K562 (cell line): ENCODE data around the gene PTGER3. TPM values are rescaled to one million over a fixed set of nuclear protein-coding genes. Genes with fewer than 3 reads are reported as not detected.

Source experiments
- BHLHE40 ChIP-seq: IDR thresholded peaks from 2 replicates; pipeline ENCODE4 v1.6.1; 2011; ENCODE audit warnings: low read length, improper control_type of control experiment
- CREB1 ChIP-seq, 2 experiments: sonication (generic) in 1 of 2; formaldehyde crosslinking in 1 of 2; IDR thresholded peaks; 2 replicates each; pipeline versions ENCODE4 v1.6.1 to v1.8.0; 2012 to 2022; ENCODE audit warnings: inconsistent platforms in 1 of 2, mild to moderate bottlenecking in 1 of 2, missing genetic modification reagents in 1 of 2, moderate library complexity in 1 of 2
- E4F1 ChIP-seq: fragments of 250-450 bp; sonication (Bioruptor Pico); IDR thresholded peaks from 2 replicates; pipeline ENCODE4 v1.5.0; 2021; ENCODE audit warnings: mild to moderate bottlenecking, borderline replicate concordance
- ESRRB ChIP-seq: fragments of 250-450 bp; sonication (Bioruptor Pico); IDR thresholded peaks from 2 replicates; pipeline ENCODE4 v1.5.0; 2020; ENCODE audit warnings: mild to moderate bottlenecking, moderate library complexity, borderline replicate concordance
- FOXJ2 ChIP-seq: fragments of 200-800 bp; sonication (Bioruptor generic); IDR thresholded peaks from 2 replicates; pipeline ENCODE4 v1.6.1; 2016; ENCODE audit warnings: missing genetic modification characterization, missing compliant biosample characterization
- FOXK1 ChIP-seq: sonication (generic); formaldehyde crosslinking; IDR thresholded peaks from 2 replicates; pipeline ENCODE4 v1.8.0; 2022; ENCODE audit warnings: missing genetic modification reagents, mild to moderate bottlenecking, borderline replicate concordance
- GABPB1 ChIP-seq: sonication (generic); formaldehyde crosslinking; IDR thresholded peaks from 2 replicates; pipeline ENCODE4 v1.8.0; 2022; ENCODE audit warnings: mild to moderate bottlenecking, missing genetic modification reagents
- GABPB2 ChIP-seq: fragments of 250-450 bp; sonication (Bioruptor Pico); conservative IDR thresholded peaks from 2 replicates; pipeline ENCODE4 v1.5.1; 2021; ENCODE audit warnings: mild to moderate bottlenecking
- HMG20B ChIP-seq: fragments of 250-450 bp; sonication (Bioruptor Pico); IDR thresholded peaks from 2 replicates; pipeline ENCODE4 v1.5.0; 2021; ENCODE audit warnings: mild to moderate bottlenecking
- HNRNPLL ChIP-seq: fragments of 200-400 bp; formaldehyde crosslinking; IDR thresholded peaks from 2 replicates; pipeline ENCODE4 v1.6.1; 2017; ENCODE audit warnings: low read length, low read depth, mild to moderate bottlenecking; ENCODE audit not compliant: poor library complexity, severe bottlenecking
- HOMEZ ChIP-seq: fragments of 250-450 bp; sonication (Bioruptor Pico); IDR thresholded peaks from 2 replicates; pipeline ENCODE4 v1.4.0; 2020; ENCODE audit warnings: mild to moderate bottlenecking, moderate library complexity
- IRF1 ChIP-seq: sonication (generic); formaldehyde crosslinking; IDR thresholded peaks from 2 replicates; pipeline ENCODE4 v1.8.0; 2022; ENCODE audit warnings: missing genetic modification reagents, mild to moderate bottlenecking, borderline replicate concordance
- MEF2D ChIP-seq: conservative IDR thresholded peaks from 2 replicates; pipeline ENCODE4 v1.6.1; 2016; ENCODE audit warnings: low read depth, missing genetic modification characterization, missing compliant biosample characterization
- MTA2 ChIP-seq: fragments of 450-650 bp; IDR thresholded peaks from 2 replicates; pipeline ENCODE4 v1.6.1; 2016; ENCODE audit warnings: low read depth
- NCOA6 ChIP-seq: fragments of 450-650 bp; IDR thresholded peaks from 2 replicates; pipeline ENCODE4 v1.6.1; 2017; ENCODE audit warnings: mild to moderate bottlenecking
- NKRF ChIP-seq: fragments of 450-650 bp; IDR thresholded peaks from 2 replicates; pipeline ENCODE4 v1.6.1; 2016; ENCODE audit warnings: borderline replicate concordance
- RNF2 ChIP-seq: sonication (generic); IDR thresholded peaks from 2 replicates; pipeline ENCODE4 v1.6.1; 2016
- TAF15 ChIP-seq: fragments of 200-400 bp; formaldehyde crosslinking; IDR thresholded peaks from 2 replicates; pipeline ENCODE4 v1.6.1; 2017; ENCODE audit warnings: mild to moderate bottlenecking, low read depth, low read length, moderate library complexity
- TAF9B ChIP-seq: fragments of 450-650 bp; IDR thresholded peaks from 2 replicates; pipeline ENCODE4 v1.6.1; 2018; ENCODE audit warnings: mild to moderate bottlenecking; ENCODE audit not compliant: partially characterized antibody
- TCF3 ChIP-seq: sonication (generic); formaldehyde crosslinking; IDR thresholded peaks from 2 replicates; pipeline ENCODE4 v1.4.0; 2020; ENCODE audit warnings: mild to moderate bottlenecking, missing genetic modification reagents
- U2AF2 ChIP-seq: fragments of 200-400 bp; formaldehyde crosslinking; optimal IDR thresholded peaks from 2 replicates; pipeline ENCODE3; 2017; ENCODE audit warnings: low read depth, mild to moderate bottlenecking, low read length
- ZBTB1 ChIP-seq: sonication (generic); formaldehyde crosslinking; IDR thresholded peaks from 2 replicates; pipeline ENCODE4 v1.8.1; 2023; ENCODE audit warnings: missing genetic modification reagents, low read depth, mild to moderate bottlenecking, borderline replicate concordance
- polyA plus RNA-seq, 8 experiments: library from polyadenylated mRNA; depleted of rRNA in 4 of 8; stranded (reverse) in 5 of 8; unstranded in 3 of 8; fragments of >200 nt; fragmentation: Nextera tagmentation in 2 of 8; fragmentation: Illumina TruSeq in 1 of 8; extraction: Ambion mirVana in 2 of 8; extraction: Trizol in 1 of 8; gene quantifications; 2 replicates each; pipeline versions ENCODE4 v1.2.1 to v1.2.3, GENCODE V29; 2011 to 2014; ENCODE audit warnings: inconsistent platforms in 1 of 8, missing spikeins in 1 of 8
- total RNA-seq, 7 experiments: library from RNA; depleted of rRNA in 6 of 7; stranded (reverse); fragments of >200 nt in 6 of 7; fragmentation: Illumina TruSeq in 2 of 7; extraction: Trizol in 2 of 7; gene quantifications; 2 replicates each; pipeline versions ENCODE4 v1.2.1 to v1.2.3, GENCODE V29; 2011 to 2021; ENCODE audit warnings: low replicate concordance in 1 of 7

Gene PTGER3
- total and polyA plus RNA-seq, 9 of the 15 experiments (the other 6 are each of a cell fraction or from before 2014, with no cell fraction given), result 3.8 to 28.5 (median 14.2) TPM

- TF ChIP-seq E4F1 (CRISPR knock-in tag), result no peak
- TF ChIP-seq FOXJ2 (tag), result no peak
- TF ChIP-seq GABPB1, result 0 out of 2 replicates have a peak, but pooled peaks have one; percentile 6
- TF ChIP-seq TCF3 (CRISPR knock-in tag), result no peak
- TF ChIP-seq TAF15, result no peak
- no peak for TF ChIP-seq CREB1 (IDR thresholded peaks at IDR 0.05)
- TF ChIP-seq CREB1 (CRISPR knock-in tag; IDR thresholded peaks at IDR 0.05), result 0 out of 2 replicates have a peak, but pooled peaks have one; percentile 17
- no peak for TF ChIP-seq FOXK1 (CRISPR knock-in tag)
- no peak for TF ChIP-seq IRF1
- no peak for TF ChIP-seq U2AF2
- TF ChIP-seq ESRRB, result no peak
- TF ChIP-seq BHLHE40, result no peak
- TF ChIP-seq ZBTB1 (CRISPR knock-in tag), result peak; percentile 72; the same call in 1 of the 2 replicates
- no peak for TF ChIP-seq MTA2
- no peak for TF ChIP-seq TAF9B
- peak; percentile 24; the same call in 1 of the 2 replicates for TF ChIP-seq NKRF
- TF ChIP-seq NCOA6, result peak; percentile 90
- no peak for TF ChIP-seq MEF2D (tag)
- TF ChIP-seq RNF2, result 0 out of 2 replicates have a peak, but pooled peaks have one; percentile 5
- no peak for TF ChIP-seq GABPB2
- no peak for TF ChIP-seq HOMEZ
- peak; percentile 53 for TF ChIP-seq HNRNPLL
- TF ChIP-seq HMG20B, result no peak
These were observed 553 bp downstream of the PTGER3 start (continued) for GRCh38 chr1:71046891-71047634.
